Kidney (tissue), 14 donors: ENCODE results near the gene SS18L1. TPM values are rescaled to one million over a fixed set of nuclear protein-coding genes. Genes with fewer than 3 reads are reported as not detected.

Experiments used
- DNase-seq, 5 donors: peaks; one replicate each; pipeline ENCODE4 v3.0.0-alpha.2; 2013 to 2020
- FAIRE-seq: peaks from 2 replicates; lab custom pipeline; 2012; peaks lifted over from hg19 to GRCh38; lab: Jason Lieb, UNC
- H3K27ac ChIP-seq, 2 donors: one replicate each; pipeline ENCODE4 v1.7.0; 2013; ENCODE audit warnings: low read depth in 2 of 2, low read length in 2 of 2, inconsistent platforms in 1 of 2
- H3K27me3 ChIP-seq: one replicate; pipeline ENCODE4 v1.7.1; 2013; ENCODE audit warnings: low read length, inconsistent platforms; ENCODE audit not compliant: control insufficient read depth, insufficient read depth
- H3K36me3 ChIP-seq, 3 donors: one replicate each; pipeline versions ENCODE4 v1.7.0 to v1.7.1; 2013; ENCODE audit warnings: low read length in 3 of 3, control low read depth in 1 of 3, inconsistent platforms in 1 of 3; ENCODE audit not compliant: insufficient read depth in 3 of 3, control insufficient read depth in 2 of 3
- H3K4me1 ChIP-seq, 3 donors: one replicate each; pipeline versions ENCODE4 v1.7.0 to v1.7.1; 2013; ENCODE audit warnings: low read length in 3 of 3, inconsistent platforms in 1 of 3, low read depth in 1 of 3; ENCODE audit not compliant: control insufficient read depth in 2 of 3, insufficient read depth in 2 of 3
- H3K4me3 ChIP-seq, 3 donors: one replicate each; pipeline versions ENCODE4 v1.7.0 to v1.8.1; 2013; ENCODE audit warnings: low read length in 3 of 3, control low read depth in 1 of 3, inconsistent platforms in 1 of 3
- H3K9ac ChIP-seq, 3 donors: one replicate each; pipeline versions ENCODE4 v1.7.0 to v1.7.1; 2013; ENCODE audit warnings: low read length in 3 of 3, control low read depth in 1 of 3, inconsistent platforms in 1 of 3
- H3K9me3 ChIP-seq, 3 donors: one replicate each; pipeline versions ENCODE4 v1.7.0 to v1.7.1; 2013; ENCODE audit warnings: low read length in 3 of 3, control low read depth in 1 of 3, inconsistent platforms in 1 of 3; ENCODE audit not compliant: control insufficient read depth in 2 of 3, insufficient read depth in 1 of 3
- intact Hi-C: fragments of 100-400 bp; cut with DNase I; formaldehyde crosslinking; loops from one replicate; pipeline ENCODE4 v1.11.1; 2022
- polyA plus RNA-seq: library from polyadenylated mRNA; stranded (reverse); fragments of 350-450 nt; fragmentation: Illumina TruSeq; extraction: RNeasy Lipid Tissue Mini Kit (QIAGEN cat#74804); gene quantifications from one replicate; pipeline ENCODE4 v1.2.3, GENCODE V29; 2014; ENCODE audit warnings: low read depth, low replicate concordance; ENCODE audit not compliant: insufficient read depth
- total RNA-seq: library from RNA; stranded (reverse); fragmentation: NEBNext Ultra II Directional; extraction: Animal tissue kit (Norgen Biotek cat#: 25700); gene quantifications from one replicate; pipeline ENCODE4 v1.2.1, GENCODE V29; 2021
- TF ChIP-seq, protein P1 (sequence below): IDR thresholded peaks from 3 replicates; pipeline ENCODE4 v1.5.1; 2012; ENCODE audit warnings: mild to moderate bottlenecking, moderate library complexity, borderline replicate concordance; ENCODE audit not compliant: insufficient read depth; ENCODE audit errors: extremely low read depth
- donor health status: control.
- donor health status: control.
- donor health status: control.
- donor health status: control.
- donor health status: control.
- donor health status: DM: yes; HTN: yes; CAD: no.
- donor health status: Normal renal cell carcinoma (clear cell type).

SS18L1 gene
- total and polyA plus RNA-seq, 2 donors from 2014 or later: 6.5 to 12.0 TPM

DNA sequence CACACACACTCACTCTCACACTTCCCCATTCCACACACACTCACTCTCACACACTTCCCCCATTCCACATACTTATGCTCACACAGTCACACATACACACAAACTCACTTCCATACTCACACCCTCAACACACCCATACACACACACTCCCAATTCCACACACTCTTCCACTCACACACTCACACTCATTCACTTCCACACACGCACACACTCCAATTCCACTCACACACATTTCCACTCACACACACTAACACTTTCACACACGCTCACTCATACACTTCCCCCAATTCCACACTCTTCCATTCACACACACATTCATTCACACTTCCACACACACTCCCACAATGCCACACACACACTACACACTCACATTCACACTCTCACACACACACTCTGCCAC, 86.7 kb downstream of the SS18L1 start:
- TF ChIP-seq, protein P1, sequence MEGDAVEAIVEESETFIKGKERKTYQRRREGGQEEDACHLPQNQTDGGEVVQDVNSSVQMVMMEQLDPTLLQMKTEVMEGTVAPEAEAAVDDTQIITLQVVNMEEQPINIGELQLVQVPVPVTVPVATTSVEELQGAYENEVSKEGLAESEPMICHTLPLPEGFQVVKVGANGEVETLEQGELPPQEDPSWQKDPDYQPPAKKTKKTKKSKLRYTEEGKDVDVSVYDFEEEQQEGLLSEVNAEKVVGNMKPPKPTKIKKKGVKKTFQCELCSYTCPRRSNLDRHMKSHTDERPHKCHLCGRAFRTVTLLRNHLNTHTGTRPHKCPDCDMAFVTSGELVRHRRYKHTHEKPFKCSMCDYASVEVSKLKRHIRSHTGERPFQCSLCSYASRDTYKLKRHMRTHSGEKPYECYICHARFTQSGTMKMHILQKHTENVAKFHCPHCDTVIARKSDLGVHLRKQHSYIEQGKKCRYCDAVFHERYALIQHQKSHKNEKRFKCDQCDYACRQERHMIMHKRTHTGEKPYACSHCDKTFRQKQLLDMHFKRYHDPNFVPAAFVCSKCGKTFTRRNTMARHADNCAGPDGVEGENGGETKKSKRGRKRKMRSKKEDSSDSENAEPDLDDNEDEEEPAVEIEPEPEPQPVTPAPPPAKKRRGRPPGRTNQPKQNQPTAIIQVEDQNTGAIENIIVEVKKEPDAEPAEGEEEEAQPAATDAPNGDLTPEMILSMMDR: no peak
- intact Hi-C loops: no loop called here
- no peak for DNase-seq
- H3K9me3 ChIP-seq: no peaks in the 10 kb centered on the region
- no peaks in the 10 kb centered on the region for H3K36me3 ChIP-seq
- H3K4me3 ChIP-seq: no peak overlapping the region
- H3K27me3 ChIP-seq: no peaks in the 10 kb centered on the region
- H3K4me1 ChIP-seq: no peaks in the 10 kb centered on the region
- no peak overlapping the region for H3K27ac ChIP-seq
- no peak for FAIRE-seq
- H3K9ac ChIP-seq: no peak overlapping the region

DNA sequence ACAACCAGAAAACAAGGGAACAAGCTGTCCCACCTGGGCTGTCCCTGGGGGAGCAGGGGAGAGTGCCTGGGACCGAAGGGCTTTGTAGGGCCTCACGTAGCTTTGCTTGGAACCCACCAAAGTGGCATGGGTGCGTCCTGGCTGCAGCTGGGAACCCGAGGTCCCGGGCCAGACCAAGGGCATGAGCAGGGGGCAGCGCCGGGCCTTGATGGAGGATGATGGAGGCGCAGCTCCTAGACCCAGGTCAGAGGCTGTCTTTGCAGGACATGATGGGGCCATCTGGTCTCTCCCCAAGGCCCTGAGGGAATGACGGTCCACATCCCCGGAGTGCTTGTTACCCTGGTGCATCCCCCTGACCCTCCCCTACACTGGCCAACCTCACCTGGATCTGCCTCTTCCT, 87.1 kb downstream of the SS18L1 start:
- H3K27ac ChIP-seq: no peak overlapping the region
- FAIRE-seq: no peak
- no peaks in the 10 kb centered on the region for H3K27me3 ChIP-seq
- no peak overlapping the region for H3K4me3 ChIP-seq
- DNase-seq: no peak
- no peaks in the 10 kb centered on the region for H3K4me1 ChIP-seq
- TF ChIP-seq, protein P1: no peak
- H3K9ac ChIP-seq: no peak overlapping the region
- H3K36me3 ChIP-seq: no peaks in the 10 kb centered on the region
- intact Hi-C loops: no loop called here
- no peaks in the 10 kb centered on the region for H3K9me3 ChIP-seq

DNA sequence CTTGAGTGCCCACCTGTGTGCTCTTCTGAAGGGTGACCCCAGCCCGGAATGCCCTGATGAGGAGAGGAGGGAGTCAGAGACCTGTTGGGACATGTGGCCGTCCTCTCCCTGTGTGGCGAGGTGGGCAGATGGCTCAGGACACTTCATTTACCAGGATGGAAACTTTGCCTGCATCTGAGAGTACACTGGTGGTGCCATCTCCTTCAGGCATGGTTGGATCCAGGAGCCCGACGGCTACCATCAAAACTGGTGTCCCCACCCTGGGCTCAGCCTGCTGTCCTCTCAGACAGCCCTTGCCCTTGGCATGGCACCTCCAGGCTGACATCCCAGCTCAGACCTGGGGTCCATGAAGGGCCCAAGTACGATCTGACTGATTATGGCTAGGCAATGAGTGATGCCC, 87.7 kb downstream of the SS18L1 start:
- DNase-seq (no peak), FAIRE-seq (no peak)
- H3K27ac ChIP-seq: no peak overlapping the region
- no peaks in the 10 kb centered on the region for H3K36me3 ChIP-seq
- TF ChIP-seq, protein P1: no peak
- H3K9ac ChIP-seq: no peak overlapping the region
- H3K4me3 ChIP-seq: no peak overlapping the region
- H3K27me3 ChIP-seq: no peaks in the 10 kb centered on the region
- no peaks in the 10 kb centered on the region for H3K4me1 ChIP-seq
- H3K9me3 ChIP-seq: no peaks in the 10 kb centered on the region
- intact Hi-C loops: no loop called here

Other genes with a start within 250 kb of the SS18L1 start
- 18.4 TPM for gene TAF4, start 77.9 kb upstream of the SS18L1 start, total RNA-seq
- gene TAF4, start 77.9 kb upstream of the SS18L1 start, polyA plus RNA-seq: 3.7 TPM
- 31.6 TPM for gene LSM14B, start 21.3 kb upstream of the SS18L1 start, total RNA-seq
- 18.0 TPM for gene LSM14B, start 21.3 kb upstream of the SS18L1 start, polyA plus RNA-seq
- gene PSMA7, start 375 bp upstream of the SS18L1 start, total RNA-seq: 190 TPM
- gene PSMA7, start 375 bp upstream of the SS18L1 start, polyA plus RNA-seq: 315 TPM
- 36.1 TPM for gene MTG2, start 39.3 kb downstream of the SS18L1 start, total RNA-seq
- gene MTG2, start 39.3 kb downstream of the SS18L1 start, polyA plus RNA-seq: 45.2 TPM
- not detected for gene HRH3, start 76.5 kb downstream of the SS18L1 start, total RNA-seq
- gene HRH3, start 76.5 kb downstream of the SS18L1 start, polyA plus RNA-seq: not detected
- gene OSBPL2, start 94.8 kb downstream of the SS18L1 start, total RNA-seq: 57.1 TPM
- gene OSBPL2, start 94.8 kb downstream of the SS18L1 start, polyA plus RNA-seq: 20.4 TPM
- 64.4 TPM for gene ADRM1, start 159.2 kb downstream of the SS18L1 start, total RNA-seq
- gene ADRM1, start 159.2 kb downstream of the SS18L1 start, polyA plus RNA-seq: 79.4 TPM
- 342 TPM for gene LAMA5, start 223.5 kb downstream of the SS18L1 start, total RNA-seq
- 94.0 TPM for gene LAMA5, start 223.5 kb downstream of the SS18L1 start, polyA plus RNA-seq
- 1,221 TPM for gene RPS21, start 243.3 kb downstream of the SS18L1 start, total RNA-seq
- gene RPS21, start 243.3 kb downstream of the SS18L1 start, polyA plus RNA-seq: 2,336 TPM